Vagina (tissue), 2 donors: ENCODE results near the gene PEPD.

ENCODE experiments used
- CTCF ChIP-seq, 3 experiments: fragments of 450-650 bp in 2 of 3; fragments of 200-600 bp in 1 of 3; sonication (generic) in 1 of 3; IDR thresholded peaks; one replicate each; pipeline ENCODE4 v1.5.1; 2017 to 2019; ENCODE audit warnings: antibody characterized with exemption in 3 of 3, mild to moderate bottlenecking in 2 of 3, moderate library complexity in 2 of 3
- POLR2A ChIP-seq, 2 donors: fragments of 450-650 bp; IDR thresholded peaks; one replicate each; pipeline ENCODE4 v1.6.1; 2017; ENCODE audit warnings: antibody characterized with exemption in 2 of 2, mild to moderate bottlenecking in 2 of 2, moderate library complexity in 2 of 2
- POLR2AphosphoS5 ChIP-seq, 2 donors: sonication (generic); formaldehyde crosslinking; IDR thresholded peaks; one replicate each; pipeline ENCODE4 v1.9.0; 2017; ENCODE audit warnings: antibody characterized with exemption in 2 of 2, mild to moderate bottlenecking in 2 of 2, low read depth in 1 of 2; ENCODE audit not compliant: insufficient read depth in 1 of 2

GRCh38 chr19:33366127-33366526, 155.5 kb downstream of the PEPD start:
- TF ChIP-seq POLR2A (IDR thresholded peaks at IDR 0.05) (no peak), CTCF (IDR thresholded peaks at IDR 0.05) (no peak), POLR2AphosphoS5 (IDR thresholded peaks at IDR 0.05; ENCODE audit: insufficient read depth in 1 of 2, low read depth in 1 of 2) (no peak)
